GM19372 (cell line): ENCODE results near the gene FNDC3B.

Experiments
- ATAC-seq: cut with Tn5 transposase; IDR thresholded peaks from one replicate; pipeline ENCODE4 v1.9.1; 2021; ENCODE audit warnings: mild to moderate bottlenecking, low read depth, moderate library complexity; ENCODE audit not compliant: unreplicated experiment

Gene FNDC3B

GRCh38 chr3:172315401-172316091, 276.2 kb downstream of the FNDC3B start:
- no peak for ATAC-seq

DNA sequence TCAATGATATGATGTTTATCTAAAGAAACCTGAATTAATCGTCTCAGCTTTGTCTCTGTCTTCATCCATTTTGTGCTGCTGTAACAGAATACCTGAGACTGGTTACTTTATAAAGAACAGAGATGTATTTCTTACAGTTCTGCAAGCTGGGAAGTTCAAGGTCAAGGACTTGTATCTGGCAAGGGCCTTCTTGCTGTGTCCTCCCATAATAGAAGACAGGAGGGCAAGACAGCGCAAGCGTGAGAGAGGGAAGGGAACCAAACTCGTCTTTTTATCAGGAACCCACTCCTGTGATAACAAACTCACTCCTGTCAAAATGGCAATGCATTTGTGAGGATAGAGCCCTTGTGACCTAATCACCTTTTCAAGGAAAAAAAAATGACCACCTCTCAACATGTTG, 277.4 kb downstream of the FNDC3B start:
- ATAC-seq: no peak

- no peak for ATAC-seq
These were observed 278.1 kb downstream of the FNDC3B start for GRCh38 chr3:172317481-172317880.

DNA sequence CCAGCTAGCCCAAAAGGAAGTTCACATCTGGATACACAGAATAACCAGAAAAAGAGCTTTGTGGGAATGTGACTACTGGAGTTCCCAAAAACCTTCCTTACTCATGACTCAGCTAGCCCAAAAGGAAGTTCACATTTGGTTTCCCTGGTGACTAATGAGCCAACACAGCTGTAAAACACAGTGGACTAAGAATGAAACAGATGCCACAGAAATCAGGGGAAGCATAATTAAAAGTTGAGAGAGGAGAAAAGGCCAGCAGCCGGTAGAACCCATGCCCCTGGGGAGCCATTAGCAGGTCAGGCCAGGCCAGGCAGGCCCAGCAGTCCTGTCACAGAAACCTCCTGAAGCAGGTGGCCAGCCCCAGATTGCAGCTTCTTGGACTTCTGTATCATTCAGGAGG, 278.6 kb downstream of the FNDC3B start:
- ATAC-seq: no peak

DNA sequence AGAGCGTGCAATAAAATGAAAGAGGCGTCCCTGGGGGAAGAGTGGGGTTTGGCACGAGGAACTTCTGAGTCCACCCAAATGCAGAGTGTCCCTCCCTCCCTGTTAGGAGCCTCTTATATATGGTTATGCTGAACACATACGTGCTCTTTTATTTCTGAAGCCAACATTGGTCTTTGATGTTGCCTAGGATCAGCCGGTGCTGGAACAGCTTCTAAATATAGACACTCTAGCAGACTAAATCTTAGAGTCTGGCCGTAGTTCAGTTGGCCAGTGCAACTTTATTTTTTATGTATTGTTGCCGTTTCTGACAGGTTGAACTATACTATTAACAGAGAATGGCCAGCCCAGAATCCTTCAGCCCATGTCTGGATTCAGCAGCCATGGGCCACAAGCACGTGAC, 280.2 kb downstream of the FNDC3B start:
- no peak for ATAC-seq

DNA sequence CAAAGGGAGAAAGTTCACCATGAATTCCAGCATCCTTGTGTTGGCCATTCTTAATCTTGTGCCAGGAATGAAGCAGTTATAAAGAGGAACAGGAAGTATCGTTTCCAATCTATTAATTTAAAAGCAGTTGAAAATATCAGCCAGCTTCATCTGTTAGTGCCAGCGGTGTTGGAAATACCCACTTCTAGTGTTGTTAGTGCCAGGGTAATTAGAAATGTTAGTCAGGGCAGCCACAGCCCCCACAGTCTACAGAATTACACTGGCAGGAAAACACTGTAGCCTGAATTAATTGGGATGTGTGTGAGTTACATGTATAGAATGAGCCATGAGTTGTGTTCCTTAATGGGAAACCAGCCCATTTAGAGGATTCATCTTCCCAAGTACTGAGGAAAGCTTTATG, 281.1 kb downstream of the FNDC3B start:
- no peak for ATAC-seq

- no peak for ATAC-seq
These were observed 281.7 kb downstream of the FNDC3B start for GRCh38 chr3:172321035-172321434.

GRCh38 chr3:172323894-172324610, 284.7 kb downstream of the FNDC3B start:
- no peak for ATAC-seq

- ATAC-seq: no peak
These were observed 285.3 kb downstream of the FNDC3B start for GRCh38 chr3:172324611-172325203.

DNA sequence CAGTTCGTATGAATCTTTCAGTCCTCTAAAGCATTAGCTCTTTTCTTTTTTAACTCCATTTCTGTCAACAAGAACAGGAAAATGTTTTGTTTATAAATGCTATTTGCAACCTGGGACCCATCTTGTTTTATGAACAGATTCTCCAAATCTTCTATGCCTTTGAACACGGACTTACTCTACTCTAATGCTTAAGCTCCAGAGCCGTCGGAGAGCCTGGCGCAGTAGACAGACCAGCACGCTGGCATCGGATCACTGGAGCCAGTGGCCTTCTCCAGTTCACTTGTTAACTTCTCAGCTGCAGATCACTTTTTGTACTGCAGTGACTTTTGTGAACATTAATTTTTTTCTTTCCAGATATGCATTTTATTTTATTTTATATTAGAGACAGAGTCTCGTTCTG, 286.1 kb downstream of the FNDC3B start:
- ATAC-seq: no peak

DNA sequence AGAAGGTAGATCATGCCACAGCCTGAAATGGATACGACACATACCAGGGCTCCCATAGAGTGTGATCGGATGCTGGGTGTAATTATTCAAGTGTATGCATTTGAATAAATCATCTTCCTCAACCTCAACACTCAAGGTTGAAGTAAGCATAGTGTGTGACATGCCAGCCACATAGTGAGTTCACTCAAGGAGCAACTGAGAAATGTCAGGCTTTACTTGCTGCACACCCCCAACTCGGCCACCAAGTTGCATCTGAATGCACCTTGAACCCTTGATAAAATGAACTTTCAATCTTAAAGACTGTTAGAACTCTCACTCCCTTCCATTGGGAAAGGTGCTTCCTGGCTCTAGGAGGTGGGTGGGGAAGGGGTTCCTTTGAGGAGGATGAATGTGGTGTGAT, 287.6 kb downstream of the FNDC3B start:
- no peak for ATAC-seq

DNA sequence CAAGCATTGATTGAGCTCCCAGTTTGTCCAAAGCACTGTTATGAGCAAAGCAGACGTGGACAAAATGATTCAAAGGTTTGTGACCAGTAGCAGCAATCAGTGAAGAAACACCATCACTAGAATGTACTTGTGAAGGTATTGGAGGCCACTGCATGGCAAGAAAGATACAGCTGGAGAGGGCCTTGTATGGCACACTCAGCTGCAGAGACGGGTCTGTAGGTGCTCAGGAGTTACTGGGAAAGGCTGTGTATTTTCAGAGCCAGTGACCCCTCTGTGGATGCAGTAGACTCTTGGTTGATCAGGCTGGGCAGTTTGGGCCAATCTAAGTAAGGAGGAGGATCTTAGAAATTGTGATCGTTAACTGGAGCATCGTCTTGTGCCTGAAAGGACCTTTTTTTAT, 288.9 kb downstream of the FNDC3B start:
- ATAC-seq: no peak

DNA sequence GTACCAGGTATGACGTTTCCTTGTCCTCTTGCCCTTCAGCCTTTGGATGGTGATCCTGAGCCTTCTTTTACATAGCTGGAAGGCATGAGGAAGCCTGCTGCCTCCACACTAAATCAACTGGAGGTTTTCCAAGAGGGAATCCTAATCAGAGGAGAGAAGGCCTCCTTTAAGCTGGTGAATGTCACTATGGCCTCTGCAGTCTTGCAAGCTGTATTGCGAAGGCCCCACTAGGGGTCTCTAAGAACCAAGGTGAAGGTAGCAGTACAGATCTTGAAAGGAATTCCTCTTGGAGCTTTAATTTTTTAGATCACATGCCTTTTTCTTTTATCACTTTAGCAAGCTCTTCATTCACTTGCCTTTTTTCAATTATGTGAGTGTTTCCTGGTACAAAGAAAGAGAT, 289.7 kb downstream of the FNDC3B start:
- no peak for ATAC-seq

GRCh38 chr3:172330413-172330812, 291.0 kb downstream of the FNDC3B start:
- no peak for ATAC-seq

DNA sequence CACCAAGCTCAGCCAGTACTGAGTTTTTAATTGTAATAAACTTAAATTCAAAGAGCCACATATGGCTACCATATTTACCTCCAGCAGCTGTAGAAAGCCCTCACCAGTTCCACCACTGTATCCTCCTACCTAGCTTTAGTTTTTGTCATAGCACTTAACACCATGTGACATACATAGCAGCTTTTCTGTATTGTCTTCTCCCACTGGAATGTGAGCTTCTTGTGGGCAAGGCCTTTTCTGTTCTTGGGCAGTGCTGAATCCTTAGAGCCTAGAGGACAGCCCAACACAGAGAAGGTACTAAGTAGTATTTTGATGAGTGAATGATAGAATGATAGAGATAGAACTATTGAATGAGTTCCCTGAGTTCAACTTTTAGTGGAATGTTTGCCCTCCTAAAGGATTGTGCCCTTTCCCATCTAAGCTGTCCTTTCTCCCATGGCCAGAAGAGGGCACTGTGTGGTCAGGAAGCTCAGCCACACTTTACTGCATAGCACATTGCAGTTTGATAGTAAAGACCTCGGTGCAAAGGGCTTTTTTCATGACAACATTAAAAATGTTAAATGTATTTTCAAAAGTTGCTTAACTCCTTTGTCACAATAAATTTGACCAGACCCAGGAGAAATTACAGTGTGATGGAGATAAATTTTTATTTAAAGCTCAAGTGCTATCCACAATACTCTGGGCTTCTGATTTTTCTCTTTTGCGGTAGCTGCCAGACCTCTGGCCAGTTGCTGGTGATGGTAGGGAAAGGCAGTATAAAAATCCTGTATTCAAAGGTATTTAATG, 293.1 kb downstream of the FNDC3B start:
- ATAC-seq: peak; percentile 83

GRCh38 chr3:172333042-172333377, 293.6 kb downstream of the FNDC3B start:
- ATAC-seq: no peak

DNA sequence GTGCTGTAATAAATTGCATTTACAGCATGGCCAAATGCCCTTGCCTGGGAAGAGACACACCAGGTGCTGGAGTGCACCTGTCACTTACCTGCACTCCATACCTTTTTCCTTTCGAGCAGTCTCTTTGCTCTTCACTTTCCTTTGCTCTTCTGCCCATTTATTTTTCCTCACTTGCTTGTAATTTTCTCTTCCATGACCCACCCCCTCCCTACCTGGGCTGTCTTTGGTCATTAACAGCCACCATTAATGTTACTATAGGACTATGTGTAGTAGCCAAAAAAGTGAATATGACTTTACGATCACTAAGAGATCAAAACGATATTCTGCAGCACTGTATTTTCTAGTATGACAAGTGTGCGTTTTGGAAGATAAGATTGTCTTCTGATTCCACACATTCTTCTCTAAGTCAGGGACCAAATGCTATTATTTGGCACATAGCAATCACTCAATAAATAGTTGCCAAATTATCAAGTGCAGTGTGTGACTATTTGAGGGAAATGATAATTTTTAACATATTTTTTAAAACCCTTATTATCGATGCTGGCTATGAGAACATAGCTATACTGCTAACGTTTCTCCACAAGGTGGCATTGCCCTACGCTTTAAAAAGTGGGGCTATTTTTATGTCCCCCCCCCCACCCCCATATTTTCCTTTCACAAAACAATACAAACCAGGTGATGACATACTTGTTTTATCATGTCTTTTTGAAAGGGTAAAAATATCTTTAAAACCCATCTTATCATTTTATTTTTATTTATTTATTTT, 294.5 kb downstream of the FNDC3B start:
- ATAC-seq: no peak

GRCh38 chr3:172334671-172335207, 295.4 kb downstream of the FNDC3B start:
- no peak for ATAC-seq

GRCh38 chr3:172339892-172340291, 300.5 kb downstream of the FNDC3B start:
- no peak for ATAC-seq

- ATAC-seq: no peak
These were observed 301.2 kb downstream of the FNDC3B start for GRCh38 chr3:172340583-172340982.
